ENCODE measurements around the gene FAM193B.
A peak's percentile ranks its signal among the peaks of the same experiment; 100 is the strongest.

GRCh38 chr5:177472460-177473442 is 81.6 kb downstream of the FAM193B start:
- no peak for TF ChIP-seq CTCF (IDR thresholded peaks at IDR 0.05)
- no peak for TF ChIP-seq TCF12 (IDR thresholded peaks at IDR 0.05)
- no peak; the same call in 1 of the 2 replicates for TF ChIP-seq POLR2AphosphoS5 (IDR thresholded peaks at IDR 0.05; ENCODE audit: low read depth, low read length)
- no peak for TF ChIP-seq JUND (IDR thresholded peaks at IDR 0.05)
- TF ChIP-seq REST (IDR thresholded peaks at IDR 0.05; ENCODE audit: low read depth, low read length), result no peak
- TF ChIP-seq GABPA (IDR thresholded peaks at IDR 0.05; ENCODE audit: low read depth), result no peak
- no peak for TF ChIP-seq TAF1 (IDR thresholded peaks at IDR 0.05; ENCODE audit: borderline replicate concordance, low read depth, low read length)
- no peak for TF ChIP-seq YY1 (IDR thresholded peaks at IDR 0.05; ENCODE audit: low read depth)
- TF ChIP-seq NRF1 (IDR thresholded peaks at IDR 0.05; ENCODE audit: low read depth, low read length), result no peak
- no peak for TF ChIP-seq RFX5 (IDR thresholded peaks at IDR 0.05; ENCODE audit: low read length)
- TF ChIP-seq MAX (IDR thresholded peaks at IDR 0.05; ENCODE audit: low read depth), result 0 out of 2 replicates have a peak, but pooled peaks have one; percentile 38
